GM18511 (cell line): ENCODE data around the gene DNAH12.
"Not testable (repeated sequence)": the region's sequence is repeated elsewhere in the genome, so short reads cannot be mapped to it uniquely, and the experiment has no call there.

ENCODE experiments used
- ATAC-seq: cut with Tn5 transposase; IDR thresholded peaks from one replicate; pipeline ENCODE4 v1.9.1; 2021; ENCODE audit warnings: mild to moderate bottlenecking, moderate library complexity; ENCODE audit not compliant: unreplicated experiment

Gene DNAH12

DNA sequence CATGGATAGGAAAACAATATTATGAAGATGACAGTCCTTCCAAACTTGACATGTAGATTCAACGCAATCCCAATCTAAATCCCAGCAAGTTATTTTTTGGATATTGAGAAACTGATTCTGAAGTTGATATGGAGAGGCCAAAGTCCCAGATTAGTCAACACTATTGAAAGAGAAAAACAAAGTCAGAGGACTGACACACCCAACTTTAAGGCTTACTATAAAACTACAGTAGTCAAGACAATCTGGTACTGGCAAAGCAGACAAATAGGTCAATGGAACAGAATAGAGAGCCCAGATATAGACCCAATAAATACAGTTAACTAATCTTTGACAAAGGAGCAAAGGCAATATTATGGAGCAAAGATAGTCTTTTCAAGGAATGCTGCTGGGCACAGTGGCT lies 132.4 kb downstream of the DNAH12 start:
- no peak for ATAC-seq

DNA sequence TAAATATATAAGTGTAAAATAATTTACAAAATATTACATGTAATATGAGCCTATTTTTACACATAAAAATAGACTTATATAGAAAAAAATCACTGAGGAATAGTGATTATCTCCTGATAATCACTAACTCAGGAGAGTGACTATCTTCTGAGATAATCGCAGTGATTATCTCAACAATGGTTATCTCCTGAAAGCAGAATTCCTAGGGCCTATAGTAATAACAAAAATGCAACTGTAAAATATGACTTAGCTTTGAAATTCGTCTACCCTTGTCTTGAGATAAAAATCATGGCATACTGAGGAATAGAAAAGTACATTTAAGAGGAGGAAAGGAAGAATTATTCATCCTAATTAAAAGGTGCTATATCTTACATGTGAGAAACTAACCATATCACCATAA lies 134.7 kb downstream of the DNAH12 start:
- ATAC-seq = no peak

DNA sequence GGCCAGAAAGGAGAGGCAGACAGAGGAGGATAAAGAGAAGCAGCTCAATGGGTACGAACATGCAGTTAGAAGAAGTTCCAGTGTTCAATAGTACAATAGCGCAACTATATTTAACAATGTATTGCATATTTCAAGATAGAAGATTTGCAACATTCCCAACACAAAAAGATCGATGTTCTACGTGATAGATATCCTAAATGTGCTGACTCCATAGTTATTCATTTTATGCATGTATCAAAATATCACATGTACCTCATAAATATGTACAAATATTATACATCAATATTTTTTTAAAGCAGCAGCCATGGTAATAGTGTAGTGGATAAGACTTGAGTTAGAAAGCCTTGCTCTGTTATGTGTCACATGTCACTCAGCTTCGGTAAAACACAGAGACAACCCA lies 141.5 kb downstream of the DNAH12 start:
- ATAC-seq = no peak

DNA sequence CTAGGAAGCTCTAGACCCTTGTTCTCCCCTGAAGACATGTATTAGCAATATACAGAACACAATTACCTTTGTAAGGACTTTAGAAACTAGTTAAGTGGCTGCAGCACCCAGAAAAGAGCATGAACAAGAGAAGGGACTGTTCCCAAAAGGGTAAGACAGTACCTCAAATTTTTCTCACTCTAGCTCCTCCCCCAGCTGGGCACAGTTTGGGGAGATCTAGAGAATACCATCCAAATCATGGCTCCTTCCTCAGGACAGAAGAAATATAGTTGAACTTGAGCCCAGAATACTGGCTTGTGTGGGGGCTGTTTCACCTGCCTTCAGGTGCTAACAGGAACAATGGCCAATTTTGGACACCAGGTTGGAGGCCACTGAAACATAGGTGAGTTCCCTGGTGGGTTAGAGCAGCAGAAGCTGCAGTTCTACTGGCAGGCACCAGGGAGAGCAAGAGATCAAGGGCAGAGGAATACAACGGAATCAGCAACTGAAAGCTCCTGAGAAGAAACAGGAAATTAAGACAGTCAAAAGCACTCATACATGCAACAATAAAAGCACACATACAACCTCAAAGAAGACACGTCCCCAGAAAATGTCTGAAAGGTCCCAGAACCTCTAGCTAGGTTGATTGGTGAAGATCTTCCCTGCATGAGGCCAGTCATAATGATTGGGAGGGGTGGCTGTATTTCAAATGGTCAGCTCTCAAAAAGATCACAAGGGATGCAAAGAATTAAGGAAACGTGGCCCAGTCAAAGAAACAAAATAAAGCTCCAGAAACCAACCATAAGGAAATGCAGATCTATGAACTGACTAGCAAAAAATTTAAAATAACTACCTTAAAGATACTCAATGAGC lies 146.7 kb downstream of the DNAH12 start:
- ATAC-seq = peak; percentile 98

DNA sequence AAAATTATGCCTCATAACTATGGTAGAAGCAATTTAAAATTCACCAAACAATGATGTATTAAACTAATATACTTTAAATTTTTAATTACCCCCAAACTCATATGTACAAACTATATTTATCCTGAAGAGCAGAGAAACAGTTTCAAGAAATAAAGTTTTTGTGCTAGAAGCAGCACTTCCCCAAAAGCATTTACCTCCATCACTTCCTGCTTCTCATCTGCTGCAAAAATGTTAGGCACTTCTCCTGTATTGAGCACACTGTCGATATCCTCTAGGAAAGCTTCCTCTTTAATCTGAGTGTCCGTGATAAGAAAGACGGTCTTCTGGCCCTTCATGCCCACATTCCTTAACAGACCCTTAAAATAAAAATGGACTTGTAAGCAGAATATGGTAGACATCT lies 150.2 kb downstream of the DNAH12 start:
- ATAC-seq = no peak

DNA sequence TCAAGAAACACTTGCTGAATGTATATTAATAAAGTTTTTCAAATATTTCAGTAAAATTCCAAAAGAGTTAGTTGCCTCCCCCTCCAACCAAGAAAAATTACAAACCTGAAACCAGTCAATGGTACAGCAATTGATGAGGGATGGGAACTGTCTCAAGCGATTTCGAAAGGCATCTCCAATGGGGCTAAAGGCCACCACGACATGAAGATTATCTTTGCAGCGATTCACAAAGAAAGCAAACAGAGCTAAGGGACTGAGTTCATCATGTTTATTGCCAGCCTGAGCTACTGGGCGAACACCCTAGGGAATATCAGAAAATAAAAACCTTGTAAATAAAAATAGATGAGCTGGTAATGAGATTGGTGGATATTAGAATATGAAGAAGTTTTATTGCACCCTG lies 152.4 kb downstream of the DNAH12 start:
- ATAC-seq = no peak

DNA sequence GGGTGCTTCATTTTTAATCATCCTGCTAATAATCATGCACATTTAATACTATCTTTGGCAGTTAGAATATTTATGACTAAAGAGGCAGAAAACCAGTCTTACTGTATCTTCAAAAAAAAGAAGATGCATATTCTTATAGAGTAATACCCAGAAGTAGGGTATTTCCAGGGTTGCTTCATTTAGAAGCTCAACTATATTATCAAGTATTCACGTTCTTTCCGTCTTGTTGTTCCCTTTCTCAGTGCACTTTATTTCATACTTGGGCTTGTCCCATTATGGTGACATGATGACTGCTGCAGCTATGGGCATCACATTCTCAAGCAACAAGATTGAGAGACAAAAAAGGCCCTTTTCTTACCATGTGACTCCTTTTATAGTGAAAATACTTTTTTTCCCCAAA lies 154.9 kb downstream of the DNAH12 start:
- no peak for ATAC-seq

DNA sequence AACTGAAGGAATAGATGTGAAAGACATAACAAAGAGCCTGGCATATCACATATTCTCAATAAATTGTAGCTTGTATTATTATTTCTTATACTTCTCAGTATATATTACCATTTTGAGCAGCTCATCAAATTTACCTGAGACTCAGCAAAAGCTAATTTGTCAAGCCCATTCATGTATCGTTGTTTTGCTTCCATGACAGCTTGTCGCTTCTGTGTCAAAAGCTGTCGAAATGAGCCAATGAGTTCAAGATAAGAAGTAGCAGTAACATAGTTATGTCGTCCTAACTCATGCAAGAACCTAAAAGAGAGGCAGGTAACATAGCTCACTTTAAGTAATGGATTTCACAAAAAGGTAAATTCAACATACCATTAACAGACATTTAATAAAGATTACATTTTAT lies 157.8 kb downstream of the DNAH12 start:
- no peak for ATAC-seq

DNA sequence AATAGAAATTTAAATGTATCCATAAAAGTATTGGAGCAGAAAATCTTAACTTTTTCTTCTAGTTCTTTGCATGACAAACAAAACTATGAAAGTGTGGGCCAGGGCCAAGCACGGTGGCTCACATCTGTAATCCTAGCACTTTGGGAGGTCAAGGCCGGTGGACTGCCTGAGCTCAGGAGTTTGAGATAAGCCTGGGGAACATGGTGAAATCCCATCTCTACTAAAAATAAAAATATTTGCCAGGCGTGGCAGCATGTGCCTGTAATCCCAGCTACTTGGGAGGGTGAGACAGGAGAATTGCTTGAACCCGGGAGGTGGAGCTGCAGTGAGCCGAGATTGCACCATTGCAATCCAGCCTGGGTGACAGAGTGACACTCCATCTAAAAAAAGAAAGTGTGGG lies 158.6 kb downstream of the DNAH12 start:
- no peak for ATAC-seq

DNA sequence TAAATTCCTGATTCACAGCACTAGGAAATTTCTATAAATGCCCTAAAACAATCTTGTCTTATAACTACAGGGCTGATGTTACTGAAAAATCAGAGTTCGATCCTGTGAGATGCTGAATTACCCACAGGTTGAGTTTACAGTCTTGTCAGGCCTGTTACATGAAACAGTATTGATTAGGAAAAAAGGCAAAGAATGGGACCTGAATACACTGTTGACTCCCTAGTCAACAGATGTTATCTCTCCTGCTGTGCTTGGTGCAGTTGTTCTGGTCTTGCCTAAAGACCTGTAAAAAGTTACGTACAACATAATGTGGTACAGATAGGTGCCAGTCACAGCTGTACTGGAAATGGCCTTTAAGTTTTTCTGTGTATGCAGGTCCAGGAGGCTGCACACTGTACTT lies 160.3 kb downstream of the DNAH12 start:
- no peak for ATAC-seq

DNA sequence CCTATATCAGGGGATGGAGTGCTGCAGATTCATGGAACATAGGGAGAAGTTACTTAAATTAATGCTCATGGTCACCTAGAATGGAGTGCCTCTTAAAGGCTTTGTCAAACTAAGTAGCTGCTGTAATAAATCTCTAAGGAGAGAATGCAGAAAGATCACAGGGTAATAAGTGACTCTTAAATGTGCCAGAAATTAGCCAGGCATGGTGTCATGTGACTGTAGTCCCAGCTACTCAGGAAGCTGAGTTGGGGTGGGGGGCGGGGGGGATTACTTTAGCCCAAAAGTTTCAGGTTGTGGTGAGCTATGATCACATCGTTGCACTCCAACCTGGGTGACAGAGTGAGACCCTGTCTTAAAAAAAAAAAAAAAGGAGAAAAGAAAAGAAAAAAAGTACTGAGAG lies 160.7 kb downstream of the DNAH12 start:
- ATAC-seq = peak; percentile 58

DNA sequence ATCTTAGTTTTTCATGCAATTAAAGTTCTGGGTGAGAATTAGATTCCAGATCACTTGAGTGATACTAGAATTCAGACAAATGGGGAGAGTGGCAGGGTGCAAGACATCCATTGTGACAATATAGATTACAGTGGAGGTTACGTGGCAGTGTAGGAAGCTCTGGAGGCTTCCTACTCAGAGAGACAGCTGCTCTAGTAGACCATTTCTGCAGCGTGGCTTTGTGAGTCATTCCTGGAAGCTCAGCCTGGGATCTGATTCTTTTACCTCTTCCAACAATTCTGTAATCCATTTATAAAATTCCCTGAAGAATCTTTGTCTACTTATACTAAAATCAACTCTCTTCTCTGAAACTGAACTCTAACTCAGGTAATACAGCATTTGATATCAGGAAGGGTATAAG lies 161.2 kb downstream of the DNAH12 start:
- peak; percentile 43 for ATAC-seq

DNA sequence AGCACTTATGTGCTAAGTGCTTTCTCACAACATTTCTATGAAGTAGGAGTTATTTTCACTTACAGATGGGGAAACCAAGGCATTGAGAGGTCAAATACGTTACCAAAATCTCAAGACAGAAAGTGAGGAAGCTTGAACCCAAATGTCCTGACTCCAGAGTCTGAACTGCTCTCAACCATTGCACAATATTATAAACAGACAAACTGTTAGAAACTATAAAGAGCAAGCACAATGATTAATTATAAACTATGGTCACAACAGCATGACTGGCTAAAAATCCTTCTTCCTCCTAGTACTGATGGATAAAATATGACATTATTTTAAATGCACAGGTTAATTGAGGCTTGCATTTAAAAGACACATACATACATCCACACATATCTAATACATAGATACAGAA lies 173.8 kb downstream of the DNAH12 start:
- ATAC-seq = no peak

DNA sequence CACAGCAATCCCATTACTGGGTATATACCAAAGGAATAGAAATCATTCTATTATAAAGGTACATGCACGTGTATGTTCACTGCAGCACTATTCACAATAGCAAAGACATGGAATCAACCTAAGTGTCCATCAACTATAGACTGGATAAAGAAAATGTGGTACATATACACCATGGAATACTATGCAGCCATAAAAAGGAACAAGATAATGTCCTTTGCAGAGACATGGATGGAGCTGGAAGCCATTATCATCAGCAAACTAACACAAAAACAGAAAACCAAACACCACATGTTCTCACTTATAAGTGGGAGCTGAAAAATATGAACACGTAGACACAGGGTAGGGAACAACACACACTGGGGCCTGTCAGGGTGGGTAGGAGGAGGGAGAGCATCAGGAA lies 179.1 kb downstream of the DNAH12 start:
- ATAC-seq = not testable (repeated sequence)

DNA sequence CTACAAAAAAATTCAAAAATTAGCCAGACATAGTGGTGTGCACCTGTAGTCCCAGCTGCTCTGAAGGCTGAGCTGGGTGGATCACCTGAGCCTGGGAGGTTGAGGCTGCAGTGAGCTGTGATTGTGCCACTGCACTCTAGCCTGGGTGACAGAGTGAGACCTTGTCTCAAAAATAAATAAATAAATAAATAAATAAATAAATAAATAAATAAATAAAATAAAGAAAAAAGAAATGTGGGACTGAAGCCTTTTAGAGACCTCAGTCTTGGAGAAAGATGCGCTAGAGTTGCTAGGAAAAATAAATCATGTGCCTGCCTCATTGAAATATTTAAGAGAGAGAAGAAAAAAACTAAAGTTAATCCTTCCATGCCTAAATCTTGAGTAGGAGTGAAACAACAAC lies 187.9 kb downstream of the DNAH12 start:
- ATAC-seq = not testable (repeated sequence)

DNA sequence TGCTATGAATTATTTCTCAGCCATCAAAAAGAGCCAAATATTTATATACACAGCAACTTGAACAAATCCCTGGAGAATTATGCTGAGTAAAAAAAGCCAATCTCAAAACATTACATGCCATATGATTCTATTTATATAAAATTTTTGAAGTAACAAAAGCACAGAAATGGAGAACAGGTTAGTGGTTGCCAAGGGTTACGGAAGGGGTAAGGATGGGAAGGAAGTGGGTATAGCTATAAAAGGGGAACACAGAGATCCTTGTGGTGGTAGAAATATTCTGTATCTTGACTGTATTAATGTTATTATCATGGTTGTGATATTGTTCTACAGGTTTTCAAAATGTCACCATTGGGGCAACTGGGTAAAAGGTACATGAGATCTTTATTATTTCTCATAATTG lies 189.4 kb downstream of the DNAH12 start:
- ATAC-seq = no peak

DNA sequence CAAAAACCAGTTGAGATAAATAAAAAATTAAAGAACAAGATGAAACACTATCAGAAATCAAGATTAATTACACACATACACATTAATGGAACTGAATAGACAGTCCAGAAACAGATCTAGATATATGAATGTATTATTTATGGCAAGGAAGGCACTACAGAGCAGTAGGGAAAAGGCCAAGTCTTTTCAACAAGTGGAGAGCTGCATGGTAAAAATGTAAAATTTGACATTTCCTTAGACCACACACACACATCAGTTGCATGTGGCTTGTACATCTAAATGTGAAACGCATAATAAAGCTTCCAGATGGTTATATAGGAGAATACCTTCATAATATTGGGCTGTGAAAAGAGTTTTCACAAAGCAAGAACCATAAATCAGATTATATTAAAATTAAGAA lies 193.9 kb downstream of the DNAH12 start:
- ATAC-seq = no peak

DNA sequence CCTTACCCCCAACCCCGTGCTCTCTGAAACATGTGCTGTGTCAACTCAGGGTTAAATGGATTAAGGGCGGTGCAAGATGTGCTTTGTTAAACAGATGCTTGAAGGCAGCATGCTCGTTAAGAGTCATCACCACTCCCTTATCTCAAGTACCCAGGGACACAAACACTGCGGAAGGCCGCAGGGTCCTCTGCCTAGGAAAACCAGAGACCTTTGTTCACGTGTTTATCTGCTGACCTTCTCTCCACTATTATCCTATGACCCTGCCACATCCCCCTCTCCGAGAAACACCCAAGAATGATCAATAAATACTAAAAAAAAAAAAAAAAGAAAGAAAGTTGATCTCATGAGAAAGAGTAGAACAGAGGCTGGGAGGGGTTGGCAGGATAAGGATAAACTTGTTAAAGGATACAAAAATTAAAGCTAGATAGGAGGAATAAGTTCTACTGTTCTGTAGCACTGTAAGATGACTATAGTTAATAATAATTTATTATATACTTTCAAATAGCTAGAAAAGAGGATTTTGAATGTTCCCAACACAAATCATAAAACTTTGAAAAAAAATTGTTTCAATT lies 205.0 kb downstream of the DNAH12 start:
- ATAC-seq = not testable (repeated sequence)

DNA sequence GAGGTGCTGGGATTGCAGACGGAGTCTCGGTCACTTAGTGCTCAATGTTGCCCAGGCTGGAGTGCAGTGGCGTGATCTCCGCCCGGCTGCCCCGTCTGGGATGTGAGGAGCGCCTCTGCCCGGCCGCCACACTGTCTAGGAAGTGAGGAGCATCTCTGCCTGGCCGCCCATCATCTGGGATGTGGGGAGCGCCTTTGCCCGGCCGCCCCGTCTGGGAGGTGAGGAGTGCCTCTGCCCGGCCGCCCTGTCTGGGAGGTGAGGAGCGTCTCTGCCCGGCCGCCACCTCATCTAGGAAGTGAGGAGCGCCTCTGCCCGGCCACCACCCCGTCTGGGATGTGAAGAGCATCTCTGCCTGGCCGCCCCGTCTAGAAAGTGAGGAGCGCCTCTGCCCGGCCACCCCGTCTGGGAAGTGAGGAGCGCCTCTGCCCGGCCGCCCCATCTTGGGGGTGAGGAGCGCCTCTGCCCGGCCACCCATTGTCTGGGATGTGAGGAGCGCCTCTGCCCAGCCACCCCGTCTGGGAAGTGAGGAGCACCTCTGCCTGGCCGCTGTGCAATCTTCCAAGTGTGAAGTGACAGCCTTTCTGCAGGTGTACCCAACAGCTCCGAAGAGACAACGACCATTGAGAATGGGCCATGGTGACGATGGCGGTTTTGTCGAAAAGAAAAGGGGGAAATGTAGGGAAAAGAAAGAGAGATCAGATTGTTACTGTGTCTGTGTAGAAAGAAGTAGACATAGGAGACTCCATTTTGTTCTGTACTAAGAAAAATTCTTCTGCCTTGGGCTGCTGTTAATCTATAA lies 205.7 kb downstream of the DNAH12 start:
- ATAC-seq = not testable (repeated sequence)

DNA sequence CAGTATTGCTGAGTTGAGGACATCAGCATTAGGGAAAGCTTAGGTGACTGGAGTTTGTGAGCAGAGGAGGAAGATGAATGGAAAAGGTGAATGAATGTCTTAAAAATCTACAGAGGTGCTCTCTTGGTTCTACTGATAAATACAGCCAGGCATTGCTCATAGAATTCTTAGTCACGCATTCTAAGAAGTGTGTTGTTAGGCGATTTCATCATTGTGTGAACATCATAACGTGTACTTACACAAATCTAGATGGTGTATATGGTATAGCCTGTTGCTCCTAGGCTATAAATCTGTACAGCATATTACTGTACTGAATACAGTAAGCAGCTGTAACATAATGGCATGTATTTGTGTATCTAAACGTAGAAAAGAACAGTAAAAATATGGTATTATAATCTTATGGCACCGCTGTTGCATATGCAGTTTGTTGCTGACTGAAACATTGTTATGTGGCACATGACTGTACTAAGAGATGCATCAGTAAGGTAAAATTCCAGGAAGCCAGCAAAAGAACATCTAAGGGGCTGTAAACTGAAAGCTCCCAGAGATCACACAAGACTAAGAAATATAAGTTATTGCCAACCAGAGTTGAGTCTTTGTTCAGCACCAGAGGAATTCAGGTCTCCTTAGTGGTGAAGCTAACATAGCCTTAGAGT lies 208.7 kb downstream of the DNAH12 start:
- ATAC-seq = no peak

DNA sequence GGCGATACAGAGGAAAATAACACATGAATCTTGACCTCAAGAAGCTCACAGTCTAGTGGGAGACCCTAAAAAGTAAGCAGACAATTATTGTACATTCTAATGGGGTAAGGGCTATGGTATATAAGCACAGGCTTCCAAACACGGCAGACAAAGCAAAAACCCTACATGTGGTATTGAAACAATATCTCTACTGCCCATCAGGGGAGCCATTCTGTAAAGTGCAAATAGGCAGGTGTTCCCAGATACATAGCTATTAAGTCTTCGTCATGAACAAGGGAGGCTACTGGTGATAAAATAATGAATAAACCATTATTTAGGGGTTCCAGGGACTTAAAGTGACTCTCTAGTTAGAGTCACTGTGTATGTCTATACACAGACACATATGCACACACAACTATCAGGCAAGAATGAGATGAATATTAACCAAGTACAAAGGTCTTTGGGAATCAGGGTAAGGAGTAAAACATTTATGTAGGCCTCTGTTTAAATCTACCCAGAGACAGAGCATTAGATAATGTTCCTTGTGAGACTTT lies 213.0 kb downstream of the DNAH12 start:
- ATAC-seq = no peak
